Measurements from ENCODE around the gene HNRNPU. TPM values are rescaled to one million over a fixed set of nuclear protein-coding genes. Genes with fewer than 3 reads are reported as not detected.

The HNRNPU gene
- total and polyA plus RNA-seq, 2 experiments from 2014 or later: 422 to 687 TPM

- TF ChIP-seq, protein P1, sequence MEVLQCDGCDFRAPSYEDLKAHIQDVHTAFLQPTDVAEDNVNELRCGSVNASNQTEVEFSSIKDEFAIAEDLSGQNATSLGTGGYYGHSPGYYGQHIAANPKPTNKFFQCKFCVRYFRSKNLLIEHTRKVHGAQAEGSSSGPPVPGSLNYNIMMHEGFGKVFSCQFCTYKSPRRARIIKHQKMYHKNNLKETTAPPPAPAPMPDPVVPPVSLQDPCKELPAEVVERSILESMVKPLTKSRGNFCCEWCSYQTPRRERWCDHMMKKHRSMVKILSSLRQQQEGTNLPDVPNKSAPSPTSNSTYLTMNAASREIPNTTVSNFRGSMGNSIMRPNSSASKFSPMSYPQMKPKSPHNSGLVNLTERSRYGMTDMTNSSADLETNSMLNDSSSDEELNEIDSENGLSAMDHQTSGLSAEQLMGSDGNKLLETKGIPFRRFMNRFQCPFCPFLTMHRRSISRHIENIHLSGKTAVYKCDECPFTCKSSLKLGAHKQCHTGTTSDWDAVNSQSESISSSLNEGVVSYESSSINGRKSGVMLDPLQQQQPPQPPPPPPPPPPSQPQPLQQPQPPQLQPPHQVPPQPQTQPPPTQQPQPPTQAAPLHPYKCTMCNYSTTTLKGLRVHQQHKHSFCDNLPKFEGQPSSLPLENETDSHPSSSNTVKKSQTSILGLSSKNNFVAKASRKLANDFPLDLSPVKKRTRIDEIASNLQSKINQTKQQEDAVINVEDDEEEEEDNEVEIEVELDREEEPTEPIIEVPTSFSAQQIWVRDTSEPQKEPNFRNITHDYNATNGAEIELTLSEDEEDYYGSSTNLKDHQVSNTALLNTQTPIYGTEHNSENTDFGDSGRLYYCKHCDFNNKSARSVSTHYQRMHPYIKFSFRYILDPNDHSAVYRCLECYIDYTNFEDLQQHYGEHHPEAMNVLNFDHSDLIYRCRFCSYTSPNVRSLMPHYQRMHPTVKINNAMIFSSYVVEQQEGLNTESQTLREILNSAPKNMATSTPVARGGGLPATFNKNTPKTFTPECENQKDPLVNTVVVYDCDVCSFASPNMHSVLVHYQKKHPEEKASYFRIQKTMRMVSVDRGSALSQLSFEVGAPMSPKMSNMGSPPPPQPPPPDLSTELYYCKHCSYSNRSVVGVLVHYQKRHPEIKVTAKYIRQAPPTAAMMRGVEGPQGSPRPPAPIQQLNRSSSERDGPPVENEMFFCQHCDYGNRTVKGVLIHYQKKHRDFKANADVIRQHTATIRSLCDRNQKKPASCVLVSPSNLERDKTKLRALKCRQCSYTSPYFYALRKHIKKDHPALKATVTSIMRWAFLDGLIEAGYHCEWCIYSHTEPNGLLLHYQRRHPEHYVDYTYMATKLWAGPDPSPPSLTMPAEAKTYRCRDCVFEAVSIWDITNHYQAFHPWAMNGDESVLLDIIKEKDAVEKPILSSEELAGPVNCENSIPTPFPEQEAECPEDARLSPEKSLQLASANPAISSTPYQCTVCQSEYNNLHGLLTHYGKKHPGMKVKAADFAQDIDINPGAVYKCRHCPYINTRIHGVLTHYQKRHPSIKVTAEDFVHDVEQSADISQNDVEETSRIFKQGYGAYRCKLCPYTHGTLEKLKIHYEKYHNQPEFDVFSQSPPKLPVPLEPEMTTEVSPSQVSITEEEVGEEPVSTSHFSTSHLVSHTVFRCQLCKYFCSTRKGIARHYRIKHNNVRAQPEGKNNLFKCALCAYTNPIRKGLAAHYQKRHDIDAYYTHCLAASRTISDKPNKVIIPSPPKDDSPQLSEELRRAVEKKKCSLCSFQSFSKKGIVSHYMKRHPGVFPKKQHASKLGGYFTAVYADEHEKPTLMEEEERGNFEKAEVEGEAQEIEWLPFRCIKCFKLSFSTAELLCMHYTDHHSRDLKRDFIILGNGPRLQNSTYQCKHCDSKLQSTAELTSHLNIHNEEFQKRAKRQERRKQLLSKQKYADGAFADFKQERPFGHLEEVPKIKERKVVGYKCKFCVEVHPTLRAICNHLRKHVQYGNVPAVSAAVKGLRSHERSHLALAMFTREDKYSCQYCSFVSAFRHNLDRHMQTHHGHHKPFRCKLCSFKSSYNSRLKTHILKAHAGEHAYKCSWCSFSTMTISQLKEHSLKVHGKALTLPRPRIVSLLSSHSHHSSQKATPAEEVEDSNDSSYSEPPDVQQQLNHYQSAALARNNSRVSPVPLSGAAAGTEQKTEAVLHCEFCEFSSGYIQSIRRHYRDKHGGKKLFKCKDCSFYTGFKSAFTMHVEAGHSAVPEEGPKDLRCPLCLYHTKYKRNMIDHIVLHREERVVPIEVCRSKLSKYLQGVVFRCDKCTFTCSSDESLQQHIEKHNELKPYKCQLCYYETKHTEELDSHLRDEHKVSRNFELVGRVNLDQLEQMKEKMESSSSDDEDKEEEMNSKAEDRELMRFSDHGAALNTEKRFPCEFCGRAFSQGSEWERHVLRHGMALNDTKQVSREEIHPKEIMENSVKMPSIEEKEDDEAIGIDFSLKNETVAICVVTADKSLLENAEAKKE (CRISPR knock-in tag; IDR thresholded peaks at IDR 0.05): no peak
- TF ChIP-seq REST (IDR thresholded peaks at IDR 0.05; ENCODE audit: unreplicated experiment) (no peak), STAT1 (IDR thresholded peaks at IDR 0.05; ENCODE audit: unreplicated experiment) (no peak), POLR2AphosphoS5 (IDR thresholded peaks at IDR 0.05; ENCODE audit: low read depth) (no peak), CREB1 (CRISPR knock-in tag; IDR thresholded peaks at IDR 0.05; ENCODE audit: low read depth) (no peak), JUNB (IDR thresholded peaks at IDR 0.05; ENCODE audit: unreplicated experiment) (no peak), NANOG (IDR thresholded peaks at IDR 0.05; ENCODE audit: borderline replicate concordance) (no peak), ETS1 (IDR thresholded peaks at IDR 0.05) (no peak)
Observed at GRCh38 chr1:244850896-244851295, 13.4 kb downstream of the HNRNPU start (continued).

All from GM23338 (cell line).